Hippocampal formation (tissue), 2 donors: ENCODE results near the gene L3MBTL4.
"Not testable (repeated sequence)": the region's sequence is repeated elsewhere in the genome, so short reads cannot be mapped to it uniquely, and the experiment has no call there.

Experiments
- DNase-seq, 2 donors: peaks; one replicate each; lab custom pipeline; 2025; lab: John Stamatoyannopoulos, UW

L3MBTL4 gene

DNA sequence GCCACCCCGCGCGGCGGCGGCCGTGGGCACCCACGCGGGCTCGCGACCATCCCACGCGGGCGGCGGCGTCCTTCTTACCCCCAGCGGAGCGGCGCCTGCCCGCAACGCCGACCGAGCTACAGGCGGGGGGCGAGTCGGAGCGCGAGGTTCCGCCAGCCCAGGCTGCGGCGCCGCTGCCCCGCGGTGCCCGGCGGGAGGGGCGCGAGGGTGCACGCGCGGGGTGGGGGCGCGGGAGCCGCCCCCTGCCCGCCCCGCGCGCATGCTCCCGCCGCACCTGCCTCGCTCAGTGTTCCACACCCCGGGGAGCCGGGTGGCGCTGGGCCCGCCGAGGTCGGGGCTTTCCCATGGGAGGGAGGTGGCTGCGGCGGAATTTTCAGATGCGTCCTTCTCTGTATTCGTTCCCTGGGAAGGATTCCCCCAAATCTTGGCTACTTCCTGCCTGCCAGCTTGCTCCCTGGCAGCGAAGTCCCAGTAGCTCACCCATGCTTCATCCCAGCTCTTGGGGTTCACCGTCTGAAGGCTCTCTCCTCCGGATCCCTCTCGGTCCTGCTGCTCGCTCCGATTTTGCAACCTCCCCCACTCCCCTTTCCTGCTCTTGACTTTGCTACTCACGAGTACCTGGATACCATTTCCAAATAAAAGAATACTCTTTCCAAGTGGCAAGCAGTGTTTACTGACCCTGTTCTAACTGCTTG, at the start of gene L3MBTL4:
TSS of gene L3MBTL4 (minus strand) at position 189 of the 695 bp plus-strand sequence. CDS start 103,286 bp downstream, outside the sequence.
- peak; percentile 37 to 76 for DNase-seq

DNA sequence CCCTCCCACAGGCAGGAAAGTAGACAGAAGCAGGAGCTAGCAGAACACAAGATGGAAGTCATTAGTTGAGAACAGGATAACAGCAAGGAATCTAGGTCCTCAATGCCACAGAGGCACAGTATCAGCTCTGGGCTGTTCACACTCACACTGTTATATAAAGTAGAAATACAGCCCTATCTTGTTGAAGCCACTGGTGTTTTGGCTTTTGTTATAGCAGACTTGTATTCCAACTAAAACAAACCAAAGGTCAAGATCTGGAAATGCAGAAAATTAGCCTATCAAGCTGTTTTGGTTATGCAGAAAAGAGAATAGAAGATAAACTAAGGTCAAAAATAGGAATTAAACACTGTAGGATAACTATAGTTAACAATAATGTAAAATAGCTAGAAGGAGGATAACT, 37.5 kb upstream of the L3MBTL4 start:
- no peak for DNase-seq

DNA sequence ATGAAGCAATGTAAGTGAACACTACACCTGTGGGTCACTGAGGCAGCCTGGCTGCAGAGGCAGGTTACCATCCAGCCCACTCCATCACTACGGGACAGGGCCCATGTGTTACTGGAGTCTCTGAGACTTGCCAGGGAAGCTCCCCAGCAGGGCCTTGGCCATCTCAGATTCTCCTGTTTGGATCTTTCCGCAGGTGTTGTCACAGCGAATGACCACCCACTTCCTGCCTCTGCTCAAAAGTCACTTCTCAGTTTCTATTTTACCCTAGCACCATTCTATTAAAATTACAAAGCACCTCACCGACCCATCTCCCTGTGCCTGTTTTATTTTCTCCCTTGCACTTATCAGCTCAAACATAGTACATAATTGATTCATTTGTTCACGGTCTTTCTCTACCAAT, 34.5 kb upstream of the L3MBTL4 start:
- no peak for DNase-seq

DNA sequence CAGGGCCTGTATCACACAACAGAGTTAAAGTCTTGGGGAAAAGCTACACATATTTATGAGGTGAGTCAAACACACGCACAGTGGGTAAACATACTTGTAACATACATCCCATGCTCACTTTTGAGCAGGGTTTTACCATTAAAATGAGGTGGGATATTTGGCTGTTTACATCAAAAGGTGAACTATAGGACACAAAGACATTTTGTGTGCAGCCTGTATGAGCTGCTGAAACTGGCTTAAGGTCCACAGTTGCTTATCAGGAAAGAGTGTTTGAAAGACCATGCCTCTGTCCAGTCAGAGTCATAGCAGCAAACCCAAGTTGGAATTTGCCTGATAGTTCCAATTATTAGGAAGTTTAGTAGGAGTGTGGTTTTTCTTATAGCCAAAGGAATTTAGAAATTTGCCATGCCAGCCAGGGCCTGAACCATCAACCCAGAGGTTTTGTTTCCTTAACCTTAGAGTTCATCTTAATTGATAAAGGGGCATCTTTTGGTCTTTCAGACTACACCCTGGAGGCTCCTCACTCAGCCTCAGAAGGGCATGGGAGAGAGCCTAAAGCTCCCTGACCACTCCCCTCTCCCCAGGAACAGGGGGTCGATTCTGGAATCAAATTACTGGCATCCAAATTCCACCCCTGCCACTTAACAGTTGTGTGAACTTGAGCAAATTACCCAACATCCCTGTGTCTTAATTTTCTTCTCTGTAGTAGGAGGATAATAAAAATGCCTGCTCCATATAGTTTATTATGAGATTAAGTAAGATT, 29.9 kb upstream of the L3MBTL4 start:
- no peak for DNase-seq

DNA sequence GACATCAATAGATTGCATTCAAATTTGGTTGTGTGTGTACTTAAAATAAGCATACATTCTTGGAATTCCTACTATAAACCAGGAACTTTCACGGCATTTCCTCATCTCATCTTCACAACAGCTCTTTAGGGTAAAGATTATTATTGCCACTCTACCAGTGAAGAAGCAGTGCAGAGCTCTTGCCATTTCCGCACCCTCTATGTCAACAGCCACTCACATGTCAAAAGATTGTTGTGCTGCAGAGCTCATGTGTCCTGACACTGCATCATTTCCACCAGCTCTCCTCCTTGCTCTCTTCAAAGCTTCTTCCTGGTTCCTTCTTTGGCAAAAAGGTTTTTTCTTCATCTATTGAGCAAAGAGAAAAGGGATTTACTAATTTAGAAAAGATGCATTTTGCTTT, 26.5 kb upstream of the L3MBTL4 start:
- DNase-seq = no peak

DNA sequence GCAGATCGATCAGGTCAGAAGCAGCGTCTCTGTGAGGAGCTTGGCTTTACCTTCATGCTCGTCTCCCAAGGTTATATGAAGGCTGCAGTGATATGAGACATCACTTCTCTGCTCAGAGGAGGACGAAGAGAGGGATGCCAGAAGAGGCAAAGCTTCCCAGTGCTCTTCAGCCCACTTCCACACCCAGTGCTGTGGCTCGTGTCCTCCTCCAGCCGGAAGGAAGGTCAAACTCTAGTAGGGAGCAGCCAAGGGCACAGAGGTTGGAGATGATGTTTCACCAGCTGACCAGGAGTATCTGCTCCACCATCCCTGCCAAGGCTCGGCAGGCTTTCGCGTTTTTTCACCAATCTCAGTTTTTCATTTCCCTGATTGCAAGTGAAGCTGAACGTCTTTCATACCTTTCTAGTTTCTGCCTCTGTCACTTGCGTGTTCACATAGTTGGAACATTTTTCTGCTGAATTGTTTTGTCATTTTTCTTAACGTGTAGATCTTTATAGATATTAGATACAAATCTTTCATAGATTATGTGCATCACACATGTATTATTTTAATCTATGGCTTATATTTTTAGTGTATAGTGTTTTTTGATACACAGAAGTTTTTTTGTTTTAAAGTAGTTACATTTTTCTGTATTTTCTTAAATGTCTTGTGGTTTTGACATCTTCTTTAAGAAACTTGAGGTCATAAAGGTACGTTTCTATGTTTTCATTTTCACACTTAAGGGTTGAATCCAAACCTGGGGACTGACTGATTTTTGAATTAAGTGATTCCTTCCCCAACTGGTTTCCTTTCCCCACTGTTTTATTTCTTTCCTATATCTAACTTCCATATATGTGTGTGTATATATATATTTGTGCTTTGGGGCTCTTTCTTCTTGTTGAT, 23.5 kb upstream of the L3MBTL4 start:
- no peak for DNase-seq

DNA sequence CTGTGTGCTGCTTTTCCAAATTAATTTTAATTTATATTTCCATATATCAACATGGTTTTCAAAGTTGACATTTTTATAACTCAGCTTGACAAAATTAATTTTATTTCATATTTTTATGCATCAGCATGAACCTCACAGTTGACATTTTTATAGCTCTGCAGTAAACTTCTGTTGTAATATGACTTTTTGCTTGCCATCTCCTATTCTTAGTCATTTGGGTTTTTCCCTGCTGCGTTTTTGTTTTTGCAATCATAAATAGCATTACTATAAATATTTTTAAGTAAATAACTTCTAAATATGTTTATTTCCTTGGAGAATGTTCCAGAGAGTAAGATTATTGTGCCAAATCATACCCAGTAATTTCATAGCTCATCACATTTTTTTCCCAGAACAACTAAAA, 21.0 kb upstream of the L3MBTL4 start:
- no peak for DNase-seq

DNA sequence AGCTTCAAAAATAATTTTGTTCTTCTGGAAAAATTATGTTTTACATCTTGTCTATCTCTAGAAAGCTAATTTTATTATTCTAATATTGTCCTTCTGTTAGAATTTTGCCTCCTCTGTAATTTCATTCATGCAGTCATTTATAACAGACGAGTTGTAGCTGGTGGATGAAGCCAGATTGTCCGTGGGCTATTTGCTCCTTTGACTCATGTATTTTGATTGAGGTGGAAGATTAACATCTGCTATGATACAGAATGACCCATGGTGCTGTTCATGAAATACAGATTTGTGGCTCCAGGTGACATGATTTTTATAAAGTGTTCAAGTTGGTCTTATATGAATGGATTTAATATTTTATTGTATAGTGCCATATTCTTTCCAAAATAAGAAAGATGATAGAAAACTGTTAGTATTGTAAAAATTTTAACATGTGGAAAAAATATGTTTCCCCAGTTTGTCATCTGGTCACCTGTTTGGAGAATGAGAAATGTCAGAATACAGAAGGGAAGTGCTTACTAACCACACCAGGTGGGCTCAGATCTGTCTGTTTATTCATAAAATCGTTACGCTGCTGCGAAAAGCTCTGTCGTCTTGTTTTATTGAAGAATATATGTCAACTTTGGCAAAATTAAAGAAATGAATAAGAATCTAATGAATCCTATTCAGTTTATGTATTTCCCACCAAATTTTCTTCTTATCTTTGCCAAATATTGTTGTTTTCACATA, 20.4 kb upstream of the L3MBTL4 start:
- no peak for DNase-seq

DNA sequence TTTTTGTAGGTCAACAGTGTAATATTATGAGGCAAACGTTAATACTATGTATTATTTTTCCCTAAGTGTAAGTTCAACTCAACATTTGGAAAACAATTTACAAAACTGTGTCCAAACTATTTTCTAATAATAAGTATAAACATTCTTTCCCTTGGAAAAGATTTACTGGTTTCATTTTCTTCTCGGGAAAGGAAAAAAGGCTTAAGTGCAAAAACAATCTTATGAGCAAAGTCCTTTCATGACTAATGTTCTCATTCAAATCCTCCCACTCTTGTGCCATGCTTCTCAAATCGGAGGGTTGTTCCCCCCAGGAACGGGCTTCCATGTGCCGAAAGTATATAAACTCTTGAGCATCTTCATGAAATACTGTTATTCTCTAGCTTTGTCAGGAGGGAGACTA, 19.8 kb upstream of the L3MBTL4 start:
- no peak for DNase-seq

DNA sequence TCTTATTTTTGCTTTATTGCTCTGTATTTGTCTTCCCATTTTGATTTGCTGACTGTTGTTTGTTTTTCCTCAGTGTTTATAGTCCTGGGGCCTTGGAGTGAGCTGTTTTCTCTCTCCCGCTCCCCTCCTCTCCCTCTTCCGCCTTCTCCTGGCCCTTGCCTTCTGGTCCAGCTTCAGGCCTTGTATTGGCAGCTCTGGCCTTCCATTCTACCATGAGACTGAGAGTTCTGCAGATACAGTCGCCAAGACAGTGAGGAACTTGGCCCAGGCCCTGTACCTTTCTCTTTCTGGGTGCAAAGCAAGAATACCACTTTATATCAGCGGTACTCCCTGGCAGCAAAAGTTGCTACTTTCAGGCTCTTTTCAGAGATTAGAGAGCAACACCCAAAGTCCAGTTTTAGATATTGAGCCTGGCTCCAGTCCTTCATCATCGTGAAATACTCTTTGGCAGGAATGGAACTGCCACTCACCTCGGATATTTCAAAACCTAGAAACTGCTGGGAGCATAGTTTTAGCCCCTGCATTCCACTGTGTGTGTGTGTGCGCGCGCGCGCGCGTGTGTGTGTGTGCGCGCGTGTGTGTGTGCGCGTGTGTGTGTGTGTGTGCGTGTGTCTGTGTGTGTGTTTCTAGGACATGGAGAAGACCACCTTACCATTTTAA, 17.1 kb upstream of the L3MBTL4 start:
- no peak for DNase-seq

DNA sequence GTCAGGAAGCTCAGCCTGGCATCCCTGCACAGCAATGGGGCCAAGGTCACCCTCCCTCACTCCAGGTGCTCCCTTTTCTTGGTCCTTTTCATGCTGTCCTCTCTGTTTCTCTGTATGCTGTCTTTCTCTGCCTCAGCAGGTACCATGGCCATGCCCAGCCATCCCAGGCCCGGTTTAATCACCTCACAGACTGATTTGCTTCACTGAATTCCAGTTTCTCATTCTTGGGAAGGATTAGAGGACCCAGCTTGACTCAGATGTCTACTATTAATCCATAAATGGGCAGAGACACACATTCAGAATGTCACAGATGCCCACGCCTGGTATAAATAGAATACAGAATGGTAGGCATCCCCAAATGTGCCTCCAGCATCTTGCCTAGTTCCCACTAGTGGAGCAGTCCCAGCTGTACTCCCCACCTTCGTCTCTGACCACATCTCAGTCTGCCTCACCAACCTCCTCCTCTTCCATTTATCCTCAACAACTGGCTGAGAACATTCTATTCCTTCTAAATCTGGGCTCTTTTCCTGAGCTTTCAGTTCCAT, 14.2 kb upstream of the L3MBTL4 start:
- no peak for DNase-seq

DNA sequence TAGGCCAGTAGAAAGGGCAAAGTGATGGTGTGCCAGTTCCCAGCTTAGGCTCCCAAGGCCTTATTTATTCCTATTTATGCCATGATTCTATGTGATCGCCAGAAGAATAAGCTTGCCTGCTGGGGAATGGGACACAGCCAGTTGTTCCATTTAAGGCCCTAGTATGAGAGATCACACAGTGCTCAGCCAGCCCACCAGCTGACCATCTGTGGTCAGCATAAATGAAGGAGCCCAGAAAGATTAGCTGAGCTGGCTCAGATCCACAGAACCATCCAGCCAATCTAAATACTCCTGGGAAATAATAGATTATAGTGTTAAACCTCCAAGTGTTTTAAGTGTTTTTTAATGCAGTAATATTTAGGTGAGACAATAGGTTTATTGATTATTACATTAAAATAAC, 12.6 kb upstream of the L3MBTL4 start:
- no peak for DNase-seq

DNA sequence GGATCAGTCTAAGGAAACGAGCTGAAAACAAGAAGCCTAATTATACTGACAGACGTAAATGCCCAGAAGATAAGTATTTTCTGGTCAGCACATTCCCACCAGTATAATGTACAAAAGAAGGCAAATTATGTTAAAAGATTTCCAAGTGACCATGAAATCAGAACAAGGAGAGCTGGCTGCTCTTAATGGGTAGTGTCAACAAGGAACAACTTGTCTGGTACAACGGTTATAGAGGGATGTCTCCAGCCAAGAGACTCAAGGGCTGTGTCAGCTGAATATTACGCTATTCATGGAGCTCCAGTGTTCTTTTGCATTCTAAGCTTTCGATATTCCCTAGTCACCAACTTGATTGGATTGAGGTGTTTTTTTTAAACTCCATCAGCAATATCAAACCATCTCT, 8.6 kb upstream of the L3MBTL4 start:
- DNase-seq = peak in 1 of 2 donors; percentile 32

DNA sequence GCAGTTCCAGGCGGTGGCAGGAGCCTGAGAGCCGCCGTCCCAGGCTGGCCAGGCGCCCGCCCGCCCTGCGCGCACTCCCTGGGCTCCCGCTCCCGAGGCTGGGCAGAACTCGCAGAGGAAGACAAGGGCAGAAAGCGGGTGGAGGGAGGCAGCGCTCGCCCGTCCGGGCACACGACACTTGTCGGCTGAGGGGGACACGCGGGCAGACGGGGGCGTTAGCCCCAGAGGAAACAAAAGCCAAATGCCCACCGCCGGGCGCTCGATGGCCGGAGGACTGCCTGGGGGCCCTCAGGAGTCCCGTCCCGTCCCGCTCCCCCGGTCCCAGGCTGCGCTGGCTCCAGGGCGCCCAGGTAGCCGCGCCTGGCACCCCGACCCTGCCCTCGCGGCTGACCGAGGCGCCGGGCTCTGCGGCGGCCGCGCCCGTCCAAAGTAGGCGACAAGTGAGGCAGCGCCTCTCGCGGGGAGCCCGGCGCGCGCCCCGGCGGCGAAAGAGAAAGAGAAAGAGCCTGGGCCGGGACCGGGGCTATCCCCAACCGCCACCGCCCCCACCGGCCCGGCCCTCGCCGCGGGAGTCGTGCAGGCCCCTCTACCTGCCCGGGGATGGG, 491 bp downstream of the L3MBTL4 start:
- peak; percentile 30 to 76 for DNase-seq

DNA sequence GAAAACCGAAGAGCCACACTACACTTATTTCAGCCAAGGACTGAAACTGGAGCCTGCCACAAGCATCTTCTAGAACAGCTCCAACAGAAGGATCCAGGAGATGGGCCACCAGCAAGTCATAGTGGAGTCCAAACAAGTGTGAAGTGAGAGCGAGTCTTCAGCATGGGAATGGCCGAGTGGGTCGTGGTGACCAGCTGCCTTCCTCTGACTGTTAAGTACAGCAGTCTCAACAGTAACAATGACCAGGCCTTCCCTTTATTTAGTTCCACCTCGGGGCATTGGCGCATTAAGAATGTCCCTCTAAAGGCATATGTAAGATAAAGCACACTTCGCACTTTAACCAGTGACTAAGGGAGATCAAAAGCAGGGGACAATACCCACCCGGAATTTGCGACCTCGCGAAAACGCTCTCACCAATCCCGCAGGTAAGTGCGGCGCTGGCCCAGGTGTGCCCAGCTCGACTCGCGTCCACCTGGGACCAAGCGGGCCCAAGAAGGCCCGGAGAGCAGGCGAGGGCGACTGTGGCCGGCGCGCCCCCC, 1.1 kb downstream of the L3MBTL4 start:
- no peak for DNase-seq

DNA sequence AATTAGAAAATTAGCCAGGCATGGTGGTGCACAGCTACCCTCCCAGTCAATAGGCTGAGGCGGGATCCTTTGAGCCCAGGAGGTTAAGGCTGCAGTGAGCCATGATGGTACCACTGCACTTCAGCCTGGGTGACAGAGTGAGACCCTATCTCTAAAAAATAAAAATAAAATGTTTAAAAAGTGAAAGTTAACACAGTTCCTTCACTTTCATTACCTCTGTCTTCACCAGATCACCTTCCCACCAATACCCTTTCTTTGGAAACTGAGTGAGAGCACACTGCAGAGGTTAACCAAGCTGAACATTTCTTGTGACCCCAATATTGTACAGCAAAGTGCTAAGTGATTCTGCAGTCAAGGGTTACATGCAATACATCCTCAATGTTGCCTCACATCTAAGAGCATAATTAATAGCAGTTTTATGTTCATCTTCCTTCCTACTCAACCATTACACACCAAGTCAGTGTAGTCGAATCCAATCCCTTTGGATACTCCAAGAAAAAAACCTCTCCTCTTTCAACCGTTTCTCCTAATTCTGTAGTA, 1.7 kb downstream of the L3MBTL4 start:
- DNase-seq = no peak

DNA sequence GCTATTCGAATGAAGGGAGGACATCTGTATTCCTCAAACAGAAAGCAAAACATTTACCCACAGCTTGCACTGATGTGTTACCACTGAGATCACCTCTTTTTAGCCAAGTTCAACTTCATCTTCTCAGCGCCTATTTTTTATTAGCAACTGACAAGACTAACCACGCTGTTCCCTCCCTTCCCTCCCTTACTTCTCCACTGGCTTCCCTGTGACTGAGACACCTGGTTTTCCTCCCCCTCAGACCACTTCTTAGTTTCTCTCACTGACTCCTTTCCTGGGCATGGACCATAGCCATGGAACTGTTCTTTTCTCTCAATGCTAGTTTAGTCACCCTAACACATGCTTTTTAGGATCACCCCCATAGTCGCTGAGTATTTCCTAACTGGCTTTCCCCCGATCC, 3.3 kb downstream of the L3MBTL4 start:
- DNase-seq = no peak

DNA sequence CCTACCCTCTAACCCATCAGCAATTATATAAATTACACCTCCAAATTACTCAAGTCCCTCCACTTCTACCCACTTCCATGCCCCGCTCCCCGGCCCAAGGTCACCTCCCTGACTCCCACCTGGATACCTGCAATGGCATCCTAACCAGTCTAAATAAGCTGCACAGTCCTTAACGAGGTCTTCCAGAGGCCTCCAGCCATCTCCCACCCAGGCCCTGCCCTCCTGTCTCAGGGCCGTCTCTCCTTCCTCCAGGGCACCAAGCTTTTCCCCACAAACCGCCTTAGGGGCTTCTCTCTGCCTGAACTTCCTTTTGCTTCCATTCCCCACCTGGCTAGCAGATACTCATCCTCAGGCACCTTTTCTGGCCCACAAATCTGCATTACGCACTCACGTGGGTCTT, 4.8 kb downstream of the L3MBTL4 start:
- DNase-seq = no peak

DNA sequence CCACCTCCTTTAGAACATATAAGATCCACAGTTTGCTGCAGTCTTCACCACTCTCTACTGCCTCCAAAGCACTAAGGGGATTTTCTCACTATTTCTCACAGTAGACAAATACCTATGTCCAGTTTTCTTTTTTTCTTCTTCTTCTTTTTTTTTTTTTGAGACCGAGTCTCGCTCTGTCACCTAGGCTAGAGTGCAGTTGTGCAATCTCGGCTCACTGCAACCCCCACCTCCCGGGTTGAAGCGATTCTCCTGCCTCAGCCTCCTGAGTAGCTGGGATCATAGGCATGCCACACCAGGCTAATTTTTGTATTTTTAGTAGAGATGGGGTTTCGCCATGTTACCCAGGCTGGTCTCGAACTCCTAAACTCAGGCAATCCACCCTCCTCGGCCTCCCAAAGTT, 6.2 kb downstream of the L3MBTL4 start:
- not testable (repeated sequence) for DNase-seq

DNA sequence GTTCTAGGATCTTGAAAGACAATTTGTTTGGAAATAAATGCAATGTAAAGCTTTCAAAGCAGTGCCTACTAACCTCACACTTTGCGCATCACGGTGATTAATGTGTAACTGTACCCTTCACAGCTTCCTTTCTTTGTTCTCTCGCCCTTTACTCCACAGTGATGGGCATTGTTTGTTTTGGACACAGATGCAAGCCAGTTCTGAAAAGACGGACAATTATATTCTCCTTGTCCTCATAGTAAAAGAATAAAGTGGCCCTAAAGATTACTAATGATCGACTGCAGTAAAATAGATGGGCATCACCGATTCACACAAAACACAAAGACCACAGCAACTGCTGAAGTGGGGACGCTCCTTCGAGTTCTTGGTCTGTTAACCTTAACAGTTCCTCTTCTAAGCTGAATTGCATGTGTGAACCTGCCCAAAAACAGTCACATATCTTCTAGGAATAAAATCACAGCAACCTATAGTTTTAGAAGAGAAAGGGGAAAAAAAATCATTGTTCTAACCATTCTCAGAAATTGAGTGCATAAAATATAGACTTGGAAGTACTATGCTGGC, 7.7 kb downstream of the L3MBTL4 start:
- peak in 1 of 2 donors; percentile 36 for DNase-seq
